DMS153 treated with DMSO at 0.1 percent for 48 hours (cell line): ENCODE data around the gene FIGNL2.
"Not testable (repeated sequence)": the region's sequence is repeated elsewhere in the genome, so short reads cannot be mapped to it uniquely, and the experiment has no call there.

Experiments
- DNase-seq: peaks from one replicate; lab custom pipeline; 2025; ENCODE audit not compliant: unreplicated experiment; lab: John Stamatoyannopoulos, UW

Gene FIGNL2

DNA sequence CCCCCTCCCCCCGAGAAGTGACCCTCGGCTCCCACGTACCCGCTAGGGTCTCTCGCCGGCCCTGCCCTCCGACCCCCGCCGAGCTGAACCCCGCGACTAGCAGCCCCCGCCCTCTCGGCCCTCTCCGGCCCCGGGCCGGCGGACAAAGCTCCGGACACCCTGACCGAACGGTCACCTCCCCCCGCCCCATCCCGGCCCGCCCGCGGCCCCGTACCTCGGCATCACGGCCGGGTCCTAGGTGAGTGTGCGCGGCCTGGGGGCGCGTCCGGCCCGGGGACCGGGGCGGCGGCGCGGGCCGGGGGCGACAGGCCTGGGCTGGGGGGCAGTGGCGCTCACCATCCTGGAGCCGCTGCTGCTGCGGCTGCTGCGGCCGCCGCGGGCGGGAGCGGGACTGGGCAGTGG, at the start of gene FIGNL2:
FIGNL2 (minus strand) TSS at position 393 of the 402 bp plus-strand sequence. CDS start 26,305 bp downstream, outside the sequence.
- DNase-seq, result no peak

DNA sequence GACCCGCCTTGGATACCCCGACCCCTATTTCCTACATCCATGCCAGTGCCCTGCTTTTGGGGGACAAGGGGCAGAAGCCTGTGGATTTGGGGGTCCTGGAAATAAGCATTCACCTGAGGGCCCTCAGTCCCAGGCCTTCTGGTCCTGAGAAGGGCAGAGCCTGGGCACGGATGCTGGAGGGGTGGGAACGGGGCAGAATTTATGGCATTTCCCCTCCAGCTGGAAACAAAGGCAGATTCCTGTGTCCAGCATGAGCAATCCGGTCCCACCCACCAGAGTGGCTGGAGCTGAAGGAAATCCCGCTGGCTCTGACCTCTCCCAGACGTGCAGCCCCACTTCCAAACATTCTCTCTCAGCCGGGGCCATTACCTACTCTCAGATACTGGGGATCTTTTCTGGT, 48.7 kb upstream of the FIGNL2 start:
- no peak for DNase-seq

DNA sequence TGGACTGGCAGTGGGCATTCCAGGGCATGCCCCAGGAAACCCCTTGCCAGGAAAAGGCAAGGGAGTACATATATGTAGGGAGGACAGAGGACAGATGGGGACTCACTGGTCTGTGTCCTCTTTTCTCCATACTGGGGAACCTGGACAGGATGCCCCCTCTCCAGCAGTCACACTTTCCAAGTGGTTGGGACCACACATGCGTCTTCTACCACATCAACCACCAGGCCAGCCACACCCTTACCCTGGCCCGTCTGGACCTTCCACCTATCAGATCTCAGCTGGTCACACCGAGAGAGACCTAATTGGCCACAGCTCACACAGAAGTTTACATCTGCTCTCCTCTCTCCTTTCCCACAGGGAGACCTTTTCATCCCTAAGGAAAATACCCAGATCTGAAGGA, 47.7 kb upstream of the FIGNL2 start:
- no peak for DNase-seq

DNA sequence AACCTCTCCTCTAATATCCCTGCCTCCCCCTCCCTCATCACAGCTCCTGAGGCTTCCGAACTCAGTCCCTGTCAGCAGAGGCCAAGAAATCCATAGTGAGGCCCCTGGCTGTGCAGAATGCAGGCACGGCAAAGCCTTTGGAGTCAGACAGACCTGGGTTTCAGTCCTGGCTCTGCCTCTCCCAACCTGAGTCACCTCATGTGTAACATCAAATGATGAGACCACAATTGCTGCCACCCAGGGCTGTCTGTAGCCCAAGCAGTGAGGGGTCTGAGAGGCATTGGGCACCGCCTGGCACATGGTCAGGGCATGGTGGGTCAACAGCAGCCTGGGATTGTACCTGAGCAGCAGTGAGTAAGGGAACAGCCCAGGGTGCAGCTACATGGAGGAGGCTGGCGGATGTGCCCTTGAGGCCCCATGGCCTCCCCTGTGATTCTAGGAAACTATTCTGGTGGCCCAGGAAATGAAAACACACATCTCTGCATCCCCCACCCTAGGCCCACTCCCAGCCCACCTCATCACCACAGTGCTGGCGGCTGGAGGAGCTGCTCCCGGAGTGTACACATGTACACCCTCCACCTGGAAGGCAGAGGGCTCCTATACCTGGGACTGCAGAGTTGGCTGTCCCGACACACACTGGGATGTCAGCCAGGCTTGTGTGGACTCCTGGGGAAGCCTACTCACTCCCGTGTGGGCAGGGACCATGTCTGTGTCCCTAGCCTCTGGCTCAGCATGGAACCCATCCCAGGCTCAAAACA, 47.0 kb upstream of the FIGNL2 start:
- no peak for DNase-seq

DNA sequence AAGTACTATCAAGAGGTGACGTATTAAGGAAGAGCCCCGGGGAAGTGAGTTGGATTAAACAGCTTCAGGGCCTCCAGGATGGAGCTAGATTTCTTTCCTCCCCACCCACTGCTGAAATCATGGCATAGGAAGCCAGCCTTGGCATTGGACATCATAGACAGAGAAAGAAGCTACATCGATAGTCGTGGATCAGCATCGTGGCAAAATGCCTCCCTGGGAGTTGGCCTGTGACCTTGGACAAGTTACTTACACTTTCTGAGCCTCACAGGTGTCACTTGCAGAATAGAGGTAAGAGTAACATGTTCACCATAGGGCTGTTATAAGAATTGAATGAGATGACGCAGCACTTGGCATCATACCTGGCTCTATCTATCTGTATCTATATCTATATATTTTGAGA, 45.3 kb upstream of the FIGNL2 start:
- DNase-seq, result no peak

DNA sequence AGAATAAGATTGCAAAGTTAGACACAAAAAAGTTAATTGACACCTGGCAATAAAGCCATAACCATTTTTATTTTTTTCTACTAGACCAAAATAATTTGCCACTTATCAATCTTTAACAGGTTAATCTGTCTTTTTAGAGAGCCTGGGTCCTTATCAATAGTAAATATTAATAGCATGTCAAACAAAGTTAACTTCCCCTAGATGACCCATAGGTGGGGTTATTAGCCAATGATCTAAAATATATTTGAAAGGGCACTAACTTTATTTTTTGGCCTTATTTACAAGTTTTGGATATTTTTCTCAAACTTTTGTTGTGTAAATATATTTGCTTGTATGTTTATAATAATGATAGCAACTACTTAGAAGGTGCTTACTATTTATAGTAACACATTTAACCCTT, 43.3 kb upstream of the FIGNL2 start:
- no peak for DNase-seq

DNA sequence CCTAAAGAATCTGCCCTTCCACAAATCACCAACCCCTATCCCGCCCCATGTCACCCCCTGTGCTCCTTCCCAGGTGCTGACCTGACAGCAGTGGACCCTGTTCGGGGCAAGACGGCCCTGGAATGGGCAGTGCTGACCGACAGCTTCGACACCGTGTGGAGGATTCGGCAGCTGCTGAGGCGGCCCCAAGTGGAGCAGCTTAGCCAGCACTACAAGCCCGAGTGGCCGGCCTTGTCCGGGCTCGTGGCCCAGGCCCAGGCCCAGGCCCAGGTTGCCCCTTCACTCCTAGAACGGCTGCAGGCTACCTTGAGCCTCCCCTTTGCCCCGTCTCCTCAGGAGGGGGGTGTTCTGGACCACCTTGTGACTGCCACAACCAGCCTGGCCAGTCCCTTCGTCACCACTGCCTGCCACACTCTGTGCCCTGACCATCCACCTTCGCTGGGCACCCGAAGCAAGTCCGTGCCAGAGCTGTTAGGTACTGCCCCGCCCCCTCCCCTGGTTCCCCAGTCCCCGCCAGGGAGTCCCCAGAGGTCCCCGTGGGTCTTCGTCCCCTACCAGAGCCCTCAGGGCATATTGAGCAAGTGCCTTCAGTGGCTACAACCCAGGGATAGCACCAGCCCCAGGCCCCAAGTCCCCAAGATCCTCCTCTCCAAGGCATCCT, 42.1 kb upstream of the FIGNL2 start:
- no peak for DNase-seq

GRCh38 chr12:51890133-51890464, 41.6 kb upstream of the FIGNL2 start:
- DNase-seq, result no peak

GRCh38 chr12:51889216-51890132, 41.0 kb upstream of the FIGNL2 start:
- DNase-seq, result no peak

DNA sequence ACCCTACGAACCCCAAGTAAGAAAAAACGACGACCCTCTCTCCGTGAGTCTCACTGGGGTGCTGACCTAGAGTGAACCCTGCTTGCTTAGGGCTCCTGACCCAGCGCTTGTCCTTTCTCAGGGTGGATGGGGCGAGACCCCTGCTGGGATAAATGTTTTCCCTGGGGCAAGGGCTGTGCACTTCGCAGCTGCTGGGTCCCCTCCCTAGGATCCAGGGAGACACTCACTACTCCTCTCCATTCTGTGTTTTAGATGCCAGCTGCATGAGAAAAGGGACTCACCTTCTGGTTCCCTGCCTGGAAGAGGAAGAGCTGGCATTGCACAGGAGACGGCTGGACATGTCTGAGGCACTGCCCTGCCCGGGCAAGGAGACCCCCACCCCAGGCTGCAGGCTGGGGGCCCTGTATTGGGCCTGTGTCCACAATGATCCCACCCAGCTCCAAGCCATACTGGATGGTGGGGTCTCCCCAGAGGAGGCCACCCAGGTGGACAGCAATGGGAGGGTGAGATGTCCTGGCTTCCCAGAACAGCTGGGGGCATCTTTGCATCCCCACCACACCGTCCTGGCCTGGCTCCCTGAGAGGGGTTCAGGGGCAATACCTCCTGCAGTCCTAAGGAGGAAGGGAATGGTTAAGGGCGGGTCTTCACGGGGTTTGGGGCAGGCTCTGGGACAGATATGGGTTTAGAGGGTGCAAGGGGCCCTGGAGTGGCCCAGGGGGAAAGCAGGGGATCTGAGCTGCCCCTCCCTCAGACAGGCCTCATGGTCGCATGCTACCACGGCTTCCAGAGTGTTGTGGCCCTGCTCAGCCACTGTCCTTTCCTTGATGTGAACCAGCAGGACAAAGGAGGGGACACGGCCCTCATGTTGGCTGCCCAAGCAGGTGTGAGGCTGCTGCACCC, 40.0 kb upstream of the FIGNL2 start:
- no peak for DNase-seq

DNA sequence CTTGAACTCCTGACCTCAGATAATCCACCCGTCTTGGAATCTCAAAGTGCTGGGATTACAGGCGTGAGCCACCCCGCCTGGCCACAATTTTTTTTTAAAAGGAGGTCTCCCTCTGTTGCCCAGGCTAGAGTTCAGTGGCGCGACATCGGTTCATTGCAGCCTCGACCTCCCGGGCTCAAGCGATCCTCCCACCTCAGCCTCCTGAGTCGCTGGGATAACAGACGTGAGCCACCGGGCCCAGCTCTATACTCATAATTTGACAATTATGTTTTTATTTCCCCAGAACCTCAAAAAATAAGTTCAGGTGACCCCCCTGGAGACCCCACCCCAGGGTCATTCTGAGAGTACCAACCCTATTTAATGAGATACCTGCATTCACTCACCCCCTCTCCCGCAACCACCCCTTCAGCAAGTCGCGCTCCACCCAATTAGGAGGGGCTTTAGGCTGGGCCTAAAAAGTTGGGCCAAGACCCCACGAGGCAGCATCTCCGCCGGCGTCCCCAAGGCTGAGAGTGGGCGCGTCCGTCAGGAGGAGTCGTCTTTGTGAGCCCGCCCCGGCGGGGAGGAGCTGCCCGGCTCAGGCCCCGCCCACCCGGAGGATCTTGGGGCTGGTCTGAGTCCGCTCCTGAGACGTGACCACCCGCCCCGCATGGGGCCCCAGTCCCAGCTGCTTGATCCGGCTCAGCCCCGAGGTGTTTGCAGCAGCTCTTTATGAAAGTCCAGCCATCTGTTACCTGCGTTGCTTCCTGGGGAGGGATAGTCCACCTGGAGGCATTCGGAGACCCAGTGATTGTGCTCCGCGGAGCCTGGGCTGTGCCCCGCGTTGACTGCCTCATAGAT, 39.2 kb upstream of the FIGNL2 start, which contains the start of gene ANKRD33:
ANKRD33 (plus strand) TSS at position 628 of the 840 bp plus-strand sequence; CDS start at position 712, 84 bp downstream.
- no peak for DNase-seq

DNA sequence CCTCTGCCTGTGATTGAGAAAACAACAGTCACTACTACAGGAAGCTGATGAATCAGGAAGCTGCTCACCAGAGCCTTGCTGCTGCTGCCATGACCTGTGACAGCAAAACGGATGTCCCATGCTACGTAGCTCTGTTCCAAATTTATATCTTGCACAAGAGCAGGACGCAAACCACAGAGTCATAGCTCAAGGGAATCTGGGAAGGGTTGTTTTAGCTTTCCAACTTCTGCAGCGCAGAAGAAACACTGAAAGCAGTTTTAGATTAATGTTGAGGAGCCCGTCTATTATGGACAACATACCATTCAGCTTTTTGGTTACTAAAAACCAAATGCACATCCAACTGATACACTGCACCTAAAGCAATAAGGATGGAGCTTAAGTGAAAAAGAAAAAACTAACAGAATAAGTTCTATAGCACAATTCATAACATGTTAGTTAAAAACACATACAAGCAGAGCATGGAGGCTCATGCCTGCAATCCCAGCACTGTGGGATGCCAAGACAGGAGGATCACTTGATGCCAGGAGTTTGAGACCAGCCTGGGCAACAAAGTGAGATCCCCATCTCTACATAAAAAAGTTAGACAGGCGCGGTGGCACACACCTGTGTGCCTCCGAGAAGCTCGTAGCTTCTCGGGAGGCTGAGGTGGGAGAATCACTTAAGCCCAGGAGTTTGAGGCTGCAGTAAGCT, 37.6 kb upstream of the FIGNL2 start:
- no peak for DNase-seq

DNA sequence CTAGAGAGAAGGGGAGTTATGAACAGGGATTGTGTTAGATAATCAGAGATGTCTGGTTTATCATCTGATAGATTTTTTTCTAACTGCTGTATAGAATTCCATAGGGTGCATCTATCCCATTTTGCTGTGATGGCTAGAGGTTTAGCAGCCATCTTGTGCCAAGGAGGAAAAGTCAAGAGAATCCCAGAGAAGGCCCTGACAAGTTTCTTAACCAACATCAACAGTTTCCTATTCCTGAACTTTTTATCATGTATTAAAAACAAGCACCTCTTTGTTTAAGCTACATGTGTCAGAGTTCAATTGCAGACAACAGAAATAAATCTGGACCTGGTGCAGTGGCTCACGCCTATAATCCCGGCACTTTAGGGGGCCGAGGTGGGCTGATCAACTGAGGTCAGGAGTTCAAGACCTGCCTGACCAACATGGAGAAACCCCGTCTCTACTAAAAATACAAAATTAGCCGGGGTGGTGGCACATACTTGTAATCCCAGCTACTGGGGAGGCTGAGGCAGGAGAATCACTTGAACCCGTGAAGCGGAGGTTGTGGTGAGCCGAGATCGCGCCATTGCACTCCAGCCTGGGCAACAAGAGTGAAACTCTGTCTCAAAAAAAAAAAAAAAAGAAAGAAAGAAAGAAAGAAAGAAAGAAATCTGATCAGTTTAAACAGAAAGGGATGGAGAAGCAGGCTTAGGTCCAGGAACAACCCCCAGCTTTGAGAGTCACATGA, 36.9 kb upstream of the FIGNL2 start:
- not testable (repeated sequence) for DNase-seq

GRCh38 chr12:51884676-51885229, 36.2 kb upstream of the FIGNL2 start:
- no peak for DNase-seq

GRCh38 chr12:51883998-51884675, 35.6 kb upstream of the FIGNL2 start:
- no peak for DNase-seq

DNA sequence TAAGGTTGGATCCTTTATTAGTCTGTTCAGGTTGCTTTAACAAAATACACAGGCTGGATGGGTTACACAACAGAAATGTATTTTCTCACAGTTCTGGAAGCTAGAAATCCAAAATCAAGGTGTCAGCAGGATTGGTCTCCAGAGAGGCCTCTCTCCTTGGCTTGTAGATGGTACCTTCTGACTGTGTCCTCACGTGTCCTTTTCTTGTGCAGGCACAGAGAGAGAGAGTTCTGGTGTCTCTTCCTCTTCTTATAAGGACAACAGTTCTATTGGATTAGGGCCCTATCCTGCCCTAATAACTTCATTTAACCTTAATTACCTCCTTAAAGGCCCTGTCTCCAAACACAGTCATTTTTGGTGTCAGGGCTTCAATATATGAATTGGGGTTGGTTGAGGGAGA, 34.8 kb upstream of the FIGNL2 start:
- DNase-seq, result no peak

- no peak for DNase-seq
Observed at GRCh38 chr12:51879102-51879501, 30.6 kb upstream of the FIGNL2 start.

DNA sequence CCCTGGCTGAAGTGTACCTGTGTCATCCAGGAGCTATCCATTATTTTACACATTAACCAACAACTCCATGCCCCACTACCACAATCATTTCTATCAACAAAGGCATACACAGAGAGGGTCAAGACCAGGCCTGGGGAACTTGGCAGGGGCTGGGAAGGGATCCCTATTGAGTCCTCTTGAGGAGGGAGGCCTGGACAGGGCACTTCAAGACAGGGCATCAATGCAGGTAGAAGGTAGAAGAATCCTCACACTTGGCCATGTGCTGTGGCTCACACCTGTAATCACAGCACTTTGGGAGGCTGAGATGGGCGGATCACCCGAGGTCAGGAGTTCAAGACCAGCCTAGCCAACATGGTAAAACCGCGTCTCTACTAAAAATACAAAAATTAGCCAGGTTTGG, 26.0 kb upstream of the FIGNL2 start:
- DNase-seq, result no peak
